Measurements from ENCODE around the gene PRUNE2.

DNA sequence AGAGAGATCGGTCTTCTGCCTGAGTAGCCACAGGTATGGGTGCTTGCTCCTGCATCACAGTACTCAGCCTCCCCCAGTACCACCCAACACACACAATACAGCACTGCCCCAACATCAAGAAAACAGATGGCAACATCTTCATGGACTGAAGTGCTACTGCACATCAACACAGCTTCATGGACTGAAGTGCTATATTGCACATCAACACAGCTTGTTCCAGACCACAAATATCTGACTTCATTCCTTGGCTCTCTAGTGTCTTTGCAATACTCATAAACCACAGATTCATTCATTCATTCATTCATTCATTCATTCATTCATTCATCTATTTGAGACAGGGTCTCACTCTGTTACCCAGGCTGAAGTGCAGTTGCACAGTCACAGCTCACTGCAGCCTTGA is 172.8 kb downstream of the PRUNE2 start:
- TF ChIP-seq, protein P1, sequence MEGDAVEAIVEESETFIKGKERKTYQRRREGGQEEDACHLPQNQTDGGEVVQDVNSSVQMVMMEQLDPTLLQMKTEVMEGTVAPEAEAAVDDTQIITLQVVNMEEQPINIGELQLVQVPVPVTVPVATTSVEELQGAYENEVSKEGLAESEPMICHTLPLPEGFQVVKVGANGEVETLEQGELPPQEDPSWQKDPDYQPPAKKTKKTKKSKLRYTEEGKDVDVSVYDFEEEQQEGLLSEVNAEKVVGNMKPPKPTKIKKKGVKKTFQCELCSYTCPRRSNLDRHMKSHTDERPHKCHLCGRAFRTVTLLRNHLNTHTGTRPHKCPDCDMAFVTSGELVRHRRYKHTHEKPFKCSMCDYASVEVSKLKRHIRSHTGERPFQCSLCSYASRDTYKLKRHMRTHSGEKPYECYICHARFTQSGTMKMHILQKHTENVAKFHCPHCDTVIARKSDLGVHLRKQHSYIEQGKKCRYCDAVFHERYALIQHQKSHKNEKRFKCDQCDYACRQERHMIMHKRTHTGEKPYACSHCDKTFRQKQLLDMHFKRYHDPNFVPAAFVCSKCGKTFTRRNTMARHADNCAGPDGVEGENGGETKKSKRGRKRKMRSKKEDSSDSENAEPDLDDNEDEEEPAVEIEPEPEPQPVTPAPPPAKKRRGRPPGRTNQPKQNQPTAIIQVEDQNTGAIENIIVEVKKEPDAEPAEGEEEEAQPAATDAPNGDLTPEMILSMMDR (IDR thresholded peaks at IDR 0.05) = no peak
- TF ChIP-seq POLR2A (IDR thresholded peaks at IDR 0.05) = no peak
